ENCODE data around the gene HDGFL2.

The HDGFL2 gene

DNA sequence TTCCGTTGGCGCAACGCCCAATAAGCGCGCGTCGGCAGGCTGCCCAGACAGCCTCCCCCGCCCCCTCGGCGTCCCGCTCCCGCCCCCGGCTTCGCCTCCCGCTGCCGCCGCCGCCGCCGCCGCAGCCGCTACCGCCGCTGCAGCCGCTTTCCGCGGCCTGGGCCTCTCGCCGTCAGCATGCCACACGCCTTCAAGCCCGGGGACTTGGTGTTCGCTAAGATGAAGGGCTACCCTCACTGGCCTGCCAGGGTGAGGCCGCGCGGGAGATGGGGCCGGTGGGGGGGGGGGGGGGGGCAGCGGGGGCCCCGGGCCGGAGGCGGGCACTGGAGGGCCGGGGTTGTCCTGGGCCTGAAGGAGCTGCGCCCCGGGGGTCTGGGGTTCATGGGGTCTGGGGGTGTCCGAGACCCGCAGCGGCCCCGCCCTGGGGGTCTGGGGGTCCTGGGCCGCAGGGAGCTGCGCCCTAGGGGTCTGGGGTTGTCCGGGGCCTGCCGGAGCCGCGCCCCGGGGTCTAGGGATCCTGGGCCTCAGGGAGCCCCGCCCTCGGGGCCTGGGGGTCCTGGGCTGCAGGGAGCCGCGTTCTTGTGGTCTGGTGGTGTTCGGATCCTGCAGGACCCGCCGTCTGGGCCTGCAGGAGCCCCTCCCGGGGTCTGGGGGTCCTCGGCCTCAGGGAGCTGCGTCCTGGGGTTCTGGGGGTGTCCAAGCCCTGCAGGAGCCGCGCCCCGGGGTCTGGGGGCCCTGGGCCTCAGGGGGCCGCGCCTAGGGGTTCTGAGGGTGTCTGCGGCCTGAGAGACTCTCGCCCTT is at the start of gene HDGFL2:
TSS of gene HDGFL2 (plus strand) at position 124 of the 801 bp plus-strand sequence. CDS start at position 178, 54 bp downstream.
- DNase-seq (ENCODE audit: low read depth in 2 of 2) = no peak

GRCh38 chr19:4423416-4424126 is 48.5 kb upstream of the HDGFL2 start:
- no peak for DNase-seq (ENCODE audit: low read depth in 2 of 2)

GRCh38 chr19:4425537-4425936 is 46.6 kb upstream of the HDGFL2 start:
- DNase-seq (ENCODE audit: low read depth in 2 of 2) = no peak

DNA sequence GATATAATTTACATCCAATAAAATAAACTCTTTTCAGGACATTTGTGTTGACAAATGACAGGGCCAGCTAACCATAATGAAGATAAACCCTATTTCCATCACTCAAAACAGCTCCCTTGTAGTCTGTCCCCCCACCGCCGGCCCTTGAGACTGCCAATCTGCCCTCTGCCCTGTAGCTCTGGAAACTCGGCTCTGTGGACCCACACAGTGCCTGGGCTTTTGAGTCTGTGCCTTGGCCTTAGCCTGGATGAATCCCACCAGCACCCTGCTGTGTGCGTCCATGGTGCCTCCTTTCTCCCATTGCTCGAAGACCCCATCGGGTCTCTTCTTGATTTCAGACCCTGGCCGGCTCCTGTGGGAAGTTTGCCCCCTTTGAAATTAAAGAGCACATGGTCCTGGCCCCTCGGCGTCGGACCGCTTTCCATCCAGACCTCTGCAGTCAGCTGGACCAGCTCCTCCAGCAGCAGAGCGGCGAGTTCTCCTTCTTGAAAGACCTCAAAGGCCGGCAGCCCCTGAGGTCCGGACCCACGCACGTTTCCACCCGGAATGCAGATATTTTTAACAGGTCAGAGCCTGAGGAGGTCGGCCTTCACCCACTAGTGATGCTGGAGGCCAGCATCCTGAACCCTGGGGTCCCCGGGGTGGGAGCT is 43.6 kb upstream of the HDGFL2 start:
- DNase-seq (ENCODE audit: low read depth in 2 of 2) = no peak

- no peak for DNase-seq (ENCODE audit: low read depth in 2 of 2)
These were observed 42.8 kb upstream of the HDGFL2 start for GRCh38 chr19:4429256-4429655.

- no peak for DNase-seq (ENCODE audit: low read depth in 2 of 2)
These were observed 42.3 kb upstream of the HDGFL2 start for GRCh38 chr19:4429771-4430171.

- no peak for DNase-seq (ENCODE audit: low read depth in 2 of 2)
These were observed 41.3 kb upstream of the HDGFL2 start for GRCh38 chr19:4430760-4431159.

GRCh38 chr19:4431296-4431695 is 40.8 kb upstream of the HDGFL2 start:
- DNase-seq (ENCODE audit: low read depth in 2 of 2) = no peak

GRCh38 chr19:4431808-4432674 is 40.1 kb upstream of the HDGFL2 start:
- no peak for DNase-seq (ENCODE audit: low read depth in 2 of 2)

- DNase-seq (ENCODE audit: low read depth in 2 of 2) = no peak
These were observed 39.1 kb upstream of the HDGFL2 start for GRCh38 chr19:4432918-4433506.

DNA sequence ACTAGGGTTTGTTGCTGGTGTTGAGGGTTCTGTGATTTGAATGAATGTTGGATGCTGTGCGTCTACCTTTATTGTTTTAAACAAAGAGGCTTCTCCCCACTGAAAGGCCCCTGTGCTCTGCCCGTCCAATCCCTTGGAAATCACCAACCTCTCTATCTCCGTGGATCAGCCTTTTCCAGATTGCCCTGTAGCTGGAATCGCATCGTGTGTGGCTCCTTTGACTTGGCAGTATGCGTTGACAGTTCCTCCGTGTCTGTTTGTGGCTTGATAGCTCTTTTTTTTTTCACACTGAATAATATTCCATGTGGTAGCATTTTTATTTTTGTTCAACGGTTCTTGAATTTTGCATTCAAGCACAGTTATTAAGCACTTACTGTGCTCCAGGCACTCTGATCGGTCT is 37.7 kb upstream of the HDGFL2 start:
- no peak for DNase-seq (ENCODE audit: low read depth in 2 of 2)

DNA sequence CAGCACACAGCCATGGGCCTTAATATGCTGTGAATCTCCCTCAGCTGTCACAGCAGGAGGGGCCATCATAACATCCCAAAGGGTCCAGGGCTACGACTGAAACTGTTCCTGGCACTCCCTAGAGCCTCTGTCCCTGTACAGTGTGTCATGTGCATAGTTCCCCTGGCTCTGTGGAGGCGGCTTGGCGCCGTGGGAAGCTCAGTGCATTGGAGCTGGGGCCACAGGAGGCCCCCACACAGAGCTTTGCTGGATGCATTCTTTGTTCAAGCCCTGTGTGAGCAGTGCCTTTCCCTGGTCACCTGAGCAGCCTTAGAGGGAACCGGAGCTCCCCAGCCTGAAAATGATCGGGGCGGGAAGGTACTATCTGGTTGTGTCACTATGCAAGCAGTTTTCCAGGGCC is 35.9 kb upstream of the HDGFL2 start:
- no peak for DNase-seq (ENCODE audit: low read depth in 2 of 2)

GRCh38 chr19:4437103-4437502 is 35.0 kb upstream of the HDGFL2 start:
- no peak for DNase-seq (ENCODE audit: low read depth in 2 of 2)

GRCh38 chr19:4439243-4439642 is 32.9 kb upstream of the HDGFL2 start:
- DNase-seq (ENCODE audit: low read depth in 2 of 2) = no peak

DNA sequence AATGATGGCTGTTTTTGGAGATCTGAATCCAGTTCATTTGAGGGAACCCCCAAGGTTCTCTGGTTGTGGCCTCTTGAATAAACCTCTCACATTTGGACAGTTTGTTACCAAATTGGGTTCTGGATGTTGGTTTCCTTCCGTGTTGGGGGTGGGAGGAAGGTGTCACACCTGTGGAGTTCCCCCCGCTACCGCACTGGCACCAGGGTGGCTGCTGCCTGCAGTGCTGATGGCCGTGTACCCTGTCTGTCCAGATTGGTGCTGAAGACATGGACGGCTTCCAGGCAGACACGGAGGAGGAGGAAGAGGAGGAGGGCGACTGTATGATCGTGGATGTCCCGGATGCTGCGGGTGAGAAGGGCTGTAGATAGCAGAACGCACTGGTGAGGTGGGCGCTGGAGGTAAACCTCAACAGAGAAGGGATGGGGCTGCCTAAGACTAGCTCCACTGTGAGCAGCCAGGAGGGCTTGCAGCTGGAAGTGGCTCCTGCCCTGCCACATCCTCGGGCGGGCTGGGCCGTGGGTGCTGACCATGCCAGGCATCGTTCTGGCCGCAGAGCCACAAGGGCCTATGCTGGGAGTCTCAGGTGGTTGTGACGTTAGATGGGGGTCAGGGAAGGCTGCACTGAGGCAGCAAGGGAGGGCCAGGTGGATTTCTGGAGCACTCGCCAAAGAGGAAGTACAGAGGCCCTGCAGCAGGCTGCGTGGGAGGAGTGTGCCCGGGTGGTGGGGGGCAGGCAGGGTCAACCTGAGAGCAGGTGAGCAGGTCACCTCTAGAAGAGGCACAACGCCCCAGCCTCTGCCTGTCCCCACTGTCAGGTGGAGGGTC is 29.9 kb upstream of the HDGFL2 start:
- DNase-seq (ENCODE audit: low read depth in 2 of 2) = no peak

DNA sequence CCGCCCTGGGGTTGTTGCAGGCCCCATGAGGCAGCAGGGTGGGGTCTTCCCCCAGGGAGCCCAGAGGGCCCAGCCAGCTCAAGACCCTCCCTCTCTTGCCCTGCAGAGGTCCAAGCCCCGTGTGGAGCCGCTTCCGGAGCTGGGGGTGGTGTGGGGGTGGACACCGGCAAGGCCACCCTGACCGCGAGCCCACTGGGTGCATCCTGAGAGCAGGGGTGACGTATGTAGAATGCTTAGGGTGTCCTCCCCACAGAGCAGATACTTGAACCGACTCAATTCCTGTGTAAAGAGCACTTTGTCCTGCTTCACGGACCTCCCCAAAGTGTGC is 29.3 kb upstream of the HDGFL2 start:
- DNase-seq (ENCODE audit: low read depth in 2 of 2) = no peak

DNA sequence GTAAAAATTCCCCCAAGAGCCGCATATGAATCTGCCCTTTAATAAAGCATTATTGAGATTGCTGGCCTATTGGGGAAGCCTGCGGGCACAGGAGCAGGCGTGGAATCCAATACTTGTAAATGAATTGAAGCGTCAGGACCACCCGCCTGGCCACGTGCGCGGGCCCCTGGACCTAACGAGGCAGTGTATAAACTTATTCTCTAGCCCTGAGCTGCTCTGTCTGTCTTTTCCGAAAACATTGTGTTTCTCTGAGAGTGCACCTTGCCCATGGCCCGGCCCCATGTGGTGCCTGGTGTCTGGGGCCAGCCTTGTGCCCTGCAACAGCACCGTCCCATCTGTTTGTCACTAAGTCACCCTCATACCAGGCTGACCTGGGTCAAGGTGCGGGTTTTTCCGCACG is 28.9 kb upstream of the HDGFL2 start:
- DNase-seq (ENCODE audit: low read depth in 2 of 2) = no peak

DNA sequence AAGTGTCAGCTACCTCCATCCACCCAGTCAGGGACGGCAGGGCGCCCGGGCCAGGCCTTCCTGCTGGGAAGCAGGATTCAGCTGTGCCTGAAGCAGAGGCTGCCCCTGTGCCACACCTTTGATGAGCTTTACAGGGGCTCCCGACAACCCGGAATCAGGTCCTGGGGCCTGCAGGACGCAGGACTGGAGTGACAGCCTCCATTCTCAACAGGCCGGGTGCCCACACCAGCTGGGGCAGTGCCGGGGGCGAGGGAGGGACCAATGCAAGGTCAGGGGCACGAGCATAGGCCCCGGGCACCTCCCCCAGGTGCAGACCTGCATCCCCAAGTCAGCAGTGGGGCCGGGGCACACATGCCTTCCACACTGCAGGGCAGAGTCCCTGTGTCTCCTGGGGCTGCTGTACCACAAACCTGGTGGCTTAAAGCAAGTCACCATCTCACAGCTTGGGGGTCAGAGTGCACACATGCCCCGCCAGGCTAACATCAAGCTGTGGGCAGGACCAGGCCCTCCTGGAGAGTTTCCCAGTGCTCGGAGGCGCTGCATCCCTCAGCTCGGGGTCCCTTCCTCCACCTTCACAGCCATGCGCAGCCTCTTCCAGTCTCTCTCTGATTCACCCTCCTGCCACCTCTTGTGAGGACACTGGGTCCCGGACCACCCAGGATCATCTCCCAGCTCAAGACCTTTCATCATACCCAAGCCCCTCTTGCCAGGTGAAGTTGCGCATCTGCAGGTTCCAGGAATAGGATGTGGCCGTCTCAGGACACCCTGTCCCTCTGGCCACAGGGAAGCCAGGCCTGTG is 27.9 kb upstream of the HDGFL2 start:
- no peak for DNase-seq (ENCODE audit: low read depth in 2 of 2)

DNA sequence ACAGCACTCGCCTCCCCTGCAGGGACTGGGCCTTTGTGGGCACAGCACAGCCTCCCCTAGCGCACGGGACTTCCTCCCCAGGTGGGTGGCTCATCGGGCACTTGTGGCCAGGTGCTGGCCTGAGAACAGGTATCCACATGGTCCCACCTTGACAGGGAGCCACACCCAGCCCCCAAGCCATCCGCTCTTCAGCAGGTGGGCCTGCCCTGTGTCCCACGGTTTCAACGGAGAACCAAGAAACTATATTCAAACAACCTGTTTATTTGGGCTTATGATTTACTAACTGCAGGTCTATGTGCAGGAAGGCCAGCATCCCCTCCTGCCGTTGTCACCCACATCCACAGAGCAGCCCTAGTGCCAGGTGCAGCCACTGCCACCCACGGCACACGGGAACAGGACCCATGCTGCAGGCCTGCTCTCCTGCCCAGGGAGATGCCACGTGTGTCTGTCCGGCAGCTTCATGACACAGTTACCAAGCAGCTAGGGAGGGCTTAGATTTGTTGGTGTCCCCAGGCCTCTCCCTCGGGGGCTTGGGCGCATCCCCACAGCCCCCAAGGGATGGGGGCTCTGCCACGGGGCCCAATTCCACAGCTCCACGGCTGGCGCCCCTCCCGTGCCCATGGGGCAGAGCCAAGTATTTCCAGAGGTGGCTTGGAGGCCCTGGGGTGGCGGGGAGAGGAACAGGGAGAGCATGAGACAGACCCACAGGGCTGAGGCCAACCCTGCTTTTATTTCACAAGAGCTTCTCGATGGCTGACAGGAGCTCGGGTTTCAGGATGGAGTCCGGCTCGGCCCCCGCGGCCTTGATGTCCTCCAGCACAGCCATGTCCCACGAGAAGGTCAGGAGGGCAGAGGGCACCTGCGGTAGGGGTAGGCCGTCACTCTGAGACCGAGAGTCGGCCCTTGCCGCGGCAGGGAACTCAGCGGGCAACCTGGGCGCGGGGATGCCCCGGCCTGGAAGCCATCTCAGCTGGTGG is 27.0 kb upstream of the HDGFL2 start:
- no peak for DNase-seq (ENCODE audit: low read depth in 2 of 2)
